Liver (tissue), 9 donors: ENCODE results near the gene ATXN7L1. TPM values are rescaled to one million over a fixed set of nuclear protein-coding genes. Genes with fewer than 3 reads are reported as not detected.

ENCODE experiments used
- DNase-seq: peaks from one replicate; pipeline ENCODE4 v3.0.0-alpha.2; 2017; ENCODE audit warnings: low spot score
- H3K27ac ChIP-seq, 2 donors: one replicate each; pipeline ENCODE4 v1.7.0; 2013; ENCODE audit warnings: inconsistent platforms in 2 of 2, low read length in 2 of 2, control low read depth in 1 of 2, low read depth in 1 of 2, mild to moderate bottlenecking in 1 of 2
- H3K27me3 ChIP-seq, 4 donors: one replicate each; pipeline versions ENCODE4 v1.6.1 to v1.7.0; 2013; ENCODE audit warnings: low read length in 3 of 4, inconsistent platforms in 1 of 4, mild to moderate bottlenecking in 1 of 4, moderate library complexity in 1 of 4; ENCODE audit not compliant: control insufficient read depth in 4 of 4, insufficient read depth in 4 of 4
- H3K36me3 ChIP-seq, 4 donors: one replicate each; pipeline versions ENCODE4 v1.6.1 to v1.7.0; 2013; ENCODE audit warnings: low read length in 3 of 4, mild to moderate bottlenecking in 3 of 4, low read depth in 1 of 4, moderate library complexity in 1 of 4; ENCODE audit not compliant: control insufficient read depth in 4 of 4, insufficient read depth in 3 of 4
- H3K4me1 ChIP-seq, 4 donors: one replicate each; pipeline versions ENCODE4 v1.6.1 to v1.7.0; 2013; ENCODE audit warnings: low read length in 3 of 4, mild to moderate bottlenecking in 3 of 4, moderate library complexity in 1 of 4; ENCODE audit not compliant: control insufficient read depth in 4 of 4, insufficient read depth in 4 of 4
- H3K4me3 ChIP-seq, 3 donors: one replicate each; pipeline versions ENCODE4 v1.6.1 to v1.7.0; 2013; ENCODE audit warnings: low read length in 3 of 3, control low read depth in 1 of 3, low read depth in 1 of 3, mild to moderate bottlenecking in 1 of 3
- H3K9ac ChIP-seq, 2 donors: one replicate each; pipeline ENCODE4 v1.7.0; 2013; ENCODE audit warnings: low read length in 2 of 2, mild to moderate bottlenecking in 2 of 2, moderate library complexity in 2 of 2, control low read depth in 1 of 2, low read depth in 1 of 2
- H3K9me3 ChIP-seq, 4 donors: one replicate each; pipeline versions ENCODE4 v1.6.1 to v1.7.0; 2013; ENCODE audit warnings: low read length in 3 of 4; ENCODE audit not compliant: control insufficient read depth in 4 of 4
- ATF3 ChIP-seq: IDR thresholded peaks from 2 replicates; pipeline ENCODE4 v1.6.1; 2016; ENCODE audit warnings: antibody characterized with exemption
- CTCF ChIP-seq: fragments of 150-350 bp; IDR thresholded peaks from 2 replicates; pipeline ENCODE4 v1.5.1; 2017; ENCODE audit warnings: improper control_type of control experiment, low read depth, low read length; ENCODE audit not compliant: missing input control
- EGR1 ChIP-seq, 2 donors: IDR thresholded peaks; 2 replicates each; pipeline ENCODE4 v1.6.1; 2016 to 2018; ENCODE audit warnings: antibody characterized with exemption in 2 of 2, low read depth in 2 of 2
- FOXA1 ChIP-seq: IDR thresholded peaks from 2 replicates; pipeline ENCODE4 v1.6.1; 2016; ENCODE audit warnings: antibody characterized with exemption
- FOXA2 ChIP-seq: IDR thresholded peaks from 2 replicates; pipeline ENCODE4 v1.6.1; 2016; ENCODE audit warnings: antibody characterized with exemption
- GABPA ChIP-seq, 2 donors: IDR thresholded peaks in 1 of 2; conservative IDR thresholded peaks in 1 of 2; 2 replicates each; pipeline ENCODE4 v1.6.1; 2016; ENCODE audit warnings: antibody characterized with exemption in 2 of 2, mild to moderate bottlenecking in 1 of 2, moderate library complexity in 1 of 2
- HNF4A ChIP-seq, 2 donors: conservative IDR thresholded peaks; 2 replicates each; pipeline ENCODE4 v1.6.1; 2016; ENCODE audit warnings: antibody characterized with exemption in 2 of 2, mild to moderate bottlenecking in 2 of 2
- HNF4G ChIP-seq: IDR thresholded peaks from 2 replicates; pipeline ENCODE4 v1.6.1; 2016; ENCODE audit warnings: antibody characterized with exemption
- JUND ChIP-seq, 2 donors: IDR thresholded peaks; 2 replicates each; pipeline ENCODE4 v1.6.1; 2016; ENCODE audit warnings: antibody characterized with exemption in 2 of 2
- MAX ChIP-seq: IDR thresholded peaks from 2 replicates; pipeline ENCODE4 v1.6.1; 2016; ENCODE audit warnings: antibody characterized with exemption
- NR2F2 ChIP-seq: IDR thresholded peaks from 2 replicates; pipeline ENCODE4 v1.6.1; 2016; ENCODE audit warnings: antibody characterized with exemption
- RAD21 ChIP-seq, 2 donors: IDR thresholded peaks; 2 replicates each; pipeline ENCODE4 v1.6.1; 2016; ENCODE audit warnings: antibody characterized with exemption in 2 of 2, mild to moderate bottlenecking in 2 of 2
- REST ChIP-seq: IDR thresholded peaks from 2 replicates; pipeline ENCODE4 v1.6.1; 2016; ENCODE audit warnings: antibody characterized with exemption, mild to moderate bottlenecking
- RXRA ChIP-seq, 2 donors: IDR thresholded peaks; 2 replicates each; pipeline ENCODE4 v1.6.1; 2017 to 2018; ENCODE audit warnings: antibody characterized with exemption in 2 of 2, mild to moderate bottlenecking in 1 of 2
- SP1 ChIP-seq: IDR thresholded peaks from 2 replicates; pipeline ENCODE4 v1.6.1; 2018; ENCODE audit warnings: antibody characterized with exemption, mild to moderate bottlenecking
- TAF1 ChIP-seq: conservative IDR thresholded peaks from 2 replicates; pipeline ENCODE4 v1.6.1; 2016; ENCODE audit warnings: antibody characterized with exemption, mild to moderate bottlenecking
- YY1 ChIP-seq: IDR thresholded peaks from 2 replicates; pipeline ENCODE4 v1.6.1; 2016; ENCODE audit warnings: antibody characterized with exemption, mild to moderate bottlenecking
- WGBS: extraction: QIAGEN DNeasy Blood & Tissue Kit; methylation state at CpG from one replicate; pipeline ENCODE4 v1.1.7; 2013; 5-methylcytosine and 5-hydroxymethylcytosine counted together
- polyA plus RNA-seq, 2 donors: library from polyadenylated mRNA; stranded (reverse) in 1 of 2; unstranded in 1 of 2; fragments of 200-250 nt in 1 of 2; fragments of >200 nt in 1 of 2; fragmentation: Nextera tagmentation in 1 of 2; extraction: Ambion mirVana in 1 of 2; gene quantifications; one replicate each; pipeline versions ENCODE4 v1.2.1 to v1.2.3, GENCODE V29; 2013 to 2015
- total RNA-seq, 2 donors: library from RNA; depleted of rRNA; stranded (reverse); fragments of >200 nt; gene quantifications; one replicate each; pipeline ENCODE4 v1.2.3, GENCODE V29; 2014
- TF ChIP-seq, protein P1 (sequence below): IDR thresholded peaks from 2 replicates; pipeline ENCODE4 v1.6.1; 2016; ENCODE audit warnings: antibody characterized with exemption
- donor health status: healthy.
- donor health status: healthy.
- donor health status: healthy.
- donor health status: healthy.
- donor health status: healthy.

ATXN7L1 gene
- total and polyA plus RNA-seq, 4 donors, result 2.1 to 7.4 (median 5.3) TPM

DNA sequence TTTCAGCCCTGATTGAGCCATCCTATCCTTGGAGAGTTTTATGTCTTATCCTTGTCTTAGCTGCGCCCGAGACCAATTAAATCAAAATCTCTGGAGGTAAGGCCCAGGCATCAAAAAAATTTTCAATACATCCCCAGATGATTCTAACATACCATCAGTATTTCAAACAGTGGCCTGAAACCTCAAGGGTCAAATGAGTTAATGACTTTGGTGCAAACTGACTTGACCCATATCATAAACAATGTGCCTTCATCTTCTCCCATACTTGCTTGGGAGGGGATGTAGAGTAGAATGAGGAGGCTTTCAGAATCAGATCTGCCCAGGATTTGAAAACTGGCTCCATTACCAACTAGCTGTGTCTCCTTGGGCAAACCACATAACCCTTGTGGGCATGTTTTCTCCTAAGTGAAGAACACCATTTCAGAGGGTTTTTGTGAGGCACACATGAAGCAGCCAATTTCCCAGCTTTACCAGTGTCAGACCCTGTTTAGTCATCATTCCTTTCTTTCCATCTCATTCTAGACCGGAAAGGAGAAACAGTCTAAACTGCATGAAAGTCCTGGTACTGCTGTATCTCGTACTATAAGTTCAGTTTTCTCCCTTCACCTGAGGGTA lies 35.7 kb upstream of the ATXN7L1 start:
- WGBS, result over 99% methylated on average over 4 of the region's 4 CpGs
- Histone ChIP-seq H3K27ac (no peak overlapping the region), H3K27me3 (no peaks in the 10 kb centered on the region), H3K4me3 (no peak overlapping the region), H3K4me1 (peaks cover 2 to 13% (median 10%) of the 10 kb centered on the region in 4 donors), H3K36me3 (peaks cover 0 to 3% (median 0%) of the 10 kb centered on the region in 4 donors), H3K9ac (no peak overlapping the region), H3K9me3 (peaks cover 0 to 2% (median 0%) of the 10 kb centered on the region in 4 donors)
- no peak for TF ChIP-seq JUND (IDR thresholded peaks at IDR 0.05)
- no peak for TF ChIP-seq FOXA2
- no peak for TF ChIP-seq CTCF
- TF ChIP-seq SP1, result no peak
- TF ChIP-seq FOXA1, result no peak
- no peak for TF ChIP-seq ATF3
- TF ChIP-seq MAX, result no peak
- TF ChIP-seq RXRA (IDR thresholded peaks at IDR 0.05), result no peak
- no peak for TF ChIP-seq GABPA (IDR thresholded peaks at IDR 0.05 in 1 of 2, conservative IDR thresholded peaks at IDR 0.05 in 1 of 2)
- no peak for TF ChIP-seq REST
- TF ChIP-seq TAF1, result no peak
- no peak for TF ChIP-seq EGR1 (IDR thresholded peaks at IDR 0.05; ENCODE audit: low read depth in 2 of 2)
- no peak for TF ChIP-seq HNF4G
- TF ChIP-seq, protein P1, sequence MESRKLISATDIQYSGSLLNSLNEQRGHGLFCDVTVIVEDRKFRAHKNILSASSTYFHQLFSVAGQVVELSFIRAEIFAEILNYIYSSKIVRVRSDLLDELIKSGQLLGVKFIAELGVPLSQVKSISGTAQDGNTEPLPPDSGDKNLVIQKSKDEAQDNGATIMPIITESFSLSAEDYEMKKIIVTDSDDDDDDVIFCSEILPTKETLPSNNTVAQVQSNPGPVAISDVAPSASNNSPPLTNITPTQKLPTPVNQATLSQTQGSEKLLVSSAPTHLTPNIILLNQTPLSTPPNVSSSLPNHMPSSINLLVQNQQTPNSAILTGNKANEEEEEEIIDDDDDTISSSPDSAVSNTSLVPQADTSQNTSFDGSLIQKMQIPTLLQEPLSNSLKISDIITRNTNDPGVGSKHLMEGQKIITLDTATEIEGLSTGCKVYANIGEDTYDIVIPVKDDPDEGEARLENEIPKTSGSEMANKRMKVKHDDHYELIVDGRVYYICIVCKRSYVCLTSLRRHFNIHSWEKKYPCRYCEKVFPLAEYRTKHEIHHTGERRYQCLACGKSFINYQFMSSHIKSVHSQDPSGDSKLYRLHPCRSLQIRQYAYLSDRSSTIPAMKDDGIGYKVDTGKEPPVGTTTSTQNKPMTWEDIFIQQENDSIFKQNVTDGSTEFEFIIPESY, result no peak
- TF ChIP-seq YY1, result no peak
- no peak for TF ChIP-seq HNF4A (conservative IDR thresholded peaks at IDR 0.05)
- no peak for TF ChIP-seq RAD21 (IDR thresholded peaks at IDR 0.05)
- TF ChIP-seq NR2F2, result no peak
- DNase-seq, result no peak
